Stimulated activated CD8-positive, alpha-beta memory T cell treated with anti-CD3 and anti-CD28 coated beads, Interleukin-4, amount 100 ng/mL, for 48 hours (primary cell): ENCODE measurements around the gene GET3.
A peak's percentile ranks its signal among the peaks of the same experiment; 100 is the strongest.

Source experiments
- DNase-seq: peaks from one replicate; pipeline ENCODE4 v3.0.0-alpha.2; 2020

GET3 gene

DNA sequence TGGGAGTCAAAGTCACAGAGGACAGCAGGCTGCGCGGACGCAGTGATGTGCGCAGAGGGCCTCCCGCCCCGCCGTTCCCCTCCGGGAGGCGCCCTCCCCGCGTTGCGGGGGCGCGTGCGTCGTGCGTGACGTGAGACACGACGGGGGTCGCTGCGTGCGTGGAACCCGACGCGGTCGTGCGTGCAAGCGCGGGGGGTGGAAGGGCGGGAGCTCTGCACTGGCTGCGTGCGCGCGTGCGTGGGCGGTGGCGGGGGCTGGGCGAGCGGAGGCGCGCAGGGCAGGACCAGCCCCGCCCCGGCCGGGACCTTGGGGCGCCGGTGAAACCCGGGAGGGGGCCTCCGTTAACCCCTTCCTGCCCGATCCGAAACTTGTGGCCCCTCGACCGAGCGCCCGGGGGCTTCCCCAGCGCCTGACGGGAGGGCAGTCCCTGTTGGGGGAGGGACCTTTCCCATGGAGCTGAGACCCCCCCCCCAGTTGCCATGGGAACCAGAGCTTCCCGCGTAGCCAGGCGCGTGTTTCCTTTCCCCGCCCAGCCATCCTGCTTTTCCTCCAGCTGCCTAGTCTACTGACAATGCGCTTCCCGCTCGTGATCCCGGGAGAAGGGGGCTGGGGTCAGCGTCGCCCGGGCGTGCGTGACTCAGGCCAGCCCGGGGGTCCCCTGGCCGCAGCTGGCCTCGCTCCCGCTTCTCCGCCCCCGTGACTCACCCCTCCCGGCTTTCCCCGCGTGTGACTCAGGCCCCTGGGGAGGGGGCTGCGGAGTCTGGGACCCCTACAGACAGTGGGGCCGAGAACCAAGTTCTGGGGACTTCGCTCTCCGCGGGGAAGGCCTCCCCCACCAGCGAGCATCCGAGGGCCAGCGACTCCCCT is 45.4 kb downstream of the GET3 start:
- peak; percentile 94 for DNase-seq

- no peak for DNase-seq
These were observed 46.1 kb downstream of the GET3 start for GRCh38 chr19:12783291-12783848.

DNA sequence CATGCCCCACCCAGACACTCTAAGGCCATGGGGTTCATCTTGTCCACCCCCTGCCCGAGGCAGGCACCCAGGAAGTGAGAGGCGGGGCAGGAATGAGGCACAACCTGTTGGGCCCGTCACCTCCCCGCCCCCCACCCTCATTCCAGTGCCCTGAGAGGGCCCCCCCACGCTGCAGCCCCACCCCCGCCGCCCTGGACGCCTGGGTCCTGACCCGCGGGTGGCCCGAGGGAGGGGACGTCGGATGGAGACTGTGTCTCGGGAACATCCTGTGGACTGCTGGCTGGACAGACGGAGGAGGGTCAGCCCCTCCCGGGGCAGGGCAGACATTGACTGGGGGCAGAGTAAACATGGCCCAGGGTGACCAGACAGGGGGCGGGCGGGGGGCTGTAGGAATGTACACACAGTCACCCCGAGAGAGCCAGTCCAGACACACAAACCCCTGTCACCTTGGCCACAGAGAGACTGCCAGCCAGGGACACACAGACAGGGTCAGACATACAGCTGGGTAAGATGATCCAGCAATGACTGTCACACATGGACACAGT is 46.6 kb downstream of the GET3 start:
- DNase-seq, result peak; percentile 58

DNA sequence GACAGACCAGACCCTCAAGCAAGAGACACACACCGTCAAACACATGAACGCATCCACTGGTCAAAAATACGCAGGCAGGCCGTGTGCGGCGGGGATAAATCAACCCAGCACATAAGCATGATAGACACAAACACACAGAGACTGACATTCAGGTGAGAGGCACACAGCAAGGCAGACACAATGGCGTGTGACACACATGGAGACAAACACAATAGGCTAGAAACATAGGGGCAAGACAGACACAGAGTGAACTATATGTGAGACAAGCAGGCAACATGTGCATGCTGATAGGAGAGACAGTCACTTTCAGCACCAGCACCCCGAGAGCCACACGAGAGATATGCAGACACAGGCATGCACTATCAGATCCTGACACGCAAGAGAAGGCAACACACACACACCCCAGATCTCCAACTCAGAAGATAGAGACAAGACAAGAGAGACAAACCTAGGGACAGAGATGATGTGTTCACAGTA is 47.1 kb downstream of the GET3 start:
- DNase-seq, result no peak

- DNase-seq, result peak; percentile 53
These were observed 47.7 kb downstream of the GET3 start for GRCh38 chr19:12784871-12785430.

- DNase-seq, result peak; percentile 37
These were observed 48.2 kb downstream of the GET3 start for GRCh38 chr19:12785431-12786031.

DNA sequence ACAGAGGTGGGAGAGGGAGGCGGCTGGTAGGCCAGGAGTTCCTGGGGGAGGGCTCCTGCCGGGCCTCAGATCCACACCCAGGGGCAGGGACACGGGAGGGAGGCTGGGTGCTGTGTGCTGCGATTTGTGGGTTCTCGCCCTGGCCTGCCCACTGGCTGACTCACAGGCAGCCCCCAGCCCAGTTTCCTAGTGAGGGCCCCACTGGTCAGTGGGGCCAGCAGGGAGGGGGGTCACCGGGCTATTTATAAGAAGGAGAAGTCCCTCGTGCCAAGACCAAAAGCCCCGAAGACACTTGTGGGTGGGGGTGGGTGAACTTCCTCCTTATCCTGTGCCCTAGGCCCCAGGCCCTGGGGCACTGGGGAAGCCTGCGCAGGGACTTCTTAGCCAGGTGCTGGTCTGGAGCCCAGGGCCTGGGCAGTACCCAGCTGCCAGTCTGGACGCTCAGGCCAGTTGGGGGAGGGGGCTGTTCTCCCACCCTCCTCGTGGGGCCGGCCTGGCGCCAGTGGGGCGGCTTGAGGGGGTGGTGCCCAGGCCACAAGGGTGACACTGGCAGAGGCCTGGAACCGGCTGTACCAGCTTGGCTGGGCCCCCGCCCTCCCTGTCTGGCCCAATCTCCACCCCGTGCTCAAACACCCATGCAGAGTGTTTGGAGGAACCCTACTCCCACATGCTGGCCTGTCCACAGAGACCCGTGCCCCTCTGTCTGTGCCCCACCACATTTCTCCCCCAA is 49.0 kb downstream of the GET3 start:
- peak; percentile 33 for DNase-seq

- DNase-seq, result no peak
These were observed 49.7 kb downstream of the GET3 start for GRCh38 chr19:12786952-12787351.

DNA sequence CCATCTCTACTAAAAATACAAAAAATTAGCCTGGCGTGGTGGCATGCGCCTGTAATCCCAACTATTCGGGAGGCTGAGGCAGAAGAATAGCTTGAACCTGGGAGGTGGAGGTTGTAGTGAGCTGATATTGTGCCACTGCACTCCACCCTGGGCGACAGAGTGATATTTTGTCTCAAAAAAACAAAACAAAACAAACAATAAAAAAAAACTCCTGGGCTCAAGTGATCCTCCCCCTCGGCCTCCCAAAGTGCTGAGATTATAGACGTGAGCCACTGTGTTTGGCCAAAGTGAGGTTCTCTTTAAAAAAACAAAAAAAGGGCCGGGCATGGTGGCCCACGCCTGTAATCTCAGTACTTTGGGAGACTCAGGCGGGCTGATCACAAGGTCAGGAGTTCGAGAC is 50.2 kb downstream of the GET3 start:
- no peak for DNase-seq

GRCh38 chr19:12788042-12788681 is 50.9 kb downstream of the GET3 start:
- DNase-seq, result no peak

DNA sequence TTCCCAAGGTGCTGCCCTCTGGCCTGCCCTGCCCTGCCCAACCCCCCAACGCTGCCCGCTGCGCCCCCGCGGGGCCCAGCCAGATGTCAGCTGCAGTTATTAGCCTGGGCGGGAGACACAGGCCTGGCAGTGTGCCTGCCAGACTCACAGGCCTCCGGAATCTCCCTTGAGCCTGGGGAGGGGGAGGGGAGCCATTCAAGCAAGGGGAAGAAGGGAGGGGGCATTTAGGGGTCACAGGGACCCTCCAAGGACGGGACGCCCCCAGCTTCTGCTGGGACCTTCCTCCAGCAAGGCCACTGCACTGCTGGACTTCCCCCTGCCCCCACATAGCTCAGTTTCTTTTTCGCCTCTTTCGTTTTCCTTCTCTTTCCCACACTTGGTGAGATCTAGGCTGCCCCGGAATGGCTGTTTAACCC is 51.4 kb downstream of the GET3 start:
- DNase-seq, result peak; percentile 69

- DNase-seq, result peak; percentile 64
These were observed 52.0 kb downstream of the GET3 start for GRCh38 chr19:12789098-12789903.

GRCh38 chr19:12789904-12790619 is 52.8 kb downstream of the GET3 start:
- peak; percentile 97 for DNase-seq

DNA sequence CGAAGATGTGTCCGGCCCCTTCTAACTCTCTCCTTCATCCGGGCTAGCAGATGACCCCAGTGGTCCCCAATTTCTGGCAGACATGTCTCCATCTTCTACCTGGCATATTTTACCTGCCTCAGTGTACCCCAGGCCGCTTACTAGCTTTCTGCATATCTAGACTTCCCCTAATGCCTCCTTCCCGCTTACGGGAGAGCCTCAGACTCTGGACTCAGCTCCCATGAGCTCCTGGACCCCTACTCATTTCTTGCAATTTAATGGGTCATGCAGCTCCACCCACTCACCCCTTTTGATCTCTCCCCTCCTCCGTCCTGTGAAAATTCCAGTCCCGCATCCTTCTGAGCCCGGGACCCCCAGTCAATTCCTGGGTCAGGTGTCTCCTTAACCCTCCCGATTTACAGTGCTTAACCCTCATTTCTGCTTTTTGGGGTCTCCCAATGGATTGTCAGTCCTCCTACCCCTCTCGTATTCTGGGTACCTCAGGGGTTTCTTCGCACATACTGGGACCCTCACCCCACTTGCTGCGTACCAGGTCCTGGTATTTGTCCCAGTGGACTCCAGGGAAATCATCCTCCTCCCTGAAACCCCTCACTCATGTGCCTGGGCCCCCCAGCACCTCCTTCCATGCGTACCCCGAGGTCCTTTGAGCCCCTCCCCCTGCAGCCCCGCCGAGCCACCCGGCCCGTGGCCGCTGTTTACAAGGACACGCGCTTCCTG is 53.5 kb downstream of the GET3 start:
- DNase-seq, result peak; percentile 45

GRCh38 chr19:12791345-12792050 is 54.2 kb downstream of the GET3 start, which contains the start of gene JUNB:
Gene JUNB, plus strand, starts transcription at chr19:12791486. Its CDS starts 286 bp downstream, at chr19:12791772.
- DNase-seq, result peak; percentile 98

GRCh38 chr19:12792051-12792852 is 55.0 kb downstream of the GET3 start:
- DNase-seq, result peak; percentile 81

DNA sequence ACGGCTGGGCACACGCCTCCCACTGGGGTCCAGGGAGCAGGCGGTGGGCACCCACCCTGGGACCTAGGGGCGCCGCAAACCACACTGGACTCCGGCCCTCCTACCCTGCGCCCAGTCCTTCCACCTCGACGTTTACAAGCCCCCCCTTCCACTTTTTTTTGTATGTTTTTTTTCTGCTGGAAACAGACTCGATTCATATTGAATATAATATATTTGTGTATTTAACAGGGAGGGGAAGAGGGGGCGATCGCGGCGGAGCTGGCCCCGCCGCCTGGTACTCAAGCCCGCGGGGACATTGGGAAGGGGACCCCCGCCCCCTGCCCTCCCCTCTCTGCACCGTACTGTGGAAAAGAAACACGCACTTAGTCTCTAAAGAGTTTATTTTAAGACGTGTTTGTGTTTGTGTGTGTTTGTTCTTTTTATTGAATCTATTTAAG is 55.6 kb downstream of the GET3 start:
- DNase-seq, result no peak
